ENCODE data around the gene HBM.
"Not testable (repeated sequence)": the region's sequence is repeated elsewhere in the genome, so short reads cannot be mapped to it uniquely, and the experiment has no call there.

HBM gene

DNA sequence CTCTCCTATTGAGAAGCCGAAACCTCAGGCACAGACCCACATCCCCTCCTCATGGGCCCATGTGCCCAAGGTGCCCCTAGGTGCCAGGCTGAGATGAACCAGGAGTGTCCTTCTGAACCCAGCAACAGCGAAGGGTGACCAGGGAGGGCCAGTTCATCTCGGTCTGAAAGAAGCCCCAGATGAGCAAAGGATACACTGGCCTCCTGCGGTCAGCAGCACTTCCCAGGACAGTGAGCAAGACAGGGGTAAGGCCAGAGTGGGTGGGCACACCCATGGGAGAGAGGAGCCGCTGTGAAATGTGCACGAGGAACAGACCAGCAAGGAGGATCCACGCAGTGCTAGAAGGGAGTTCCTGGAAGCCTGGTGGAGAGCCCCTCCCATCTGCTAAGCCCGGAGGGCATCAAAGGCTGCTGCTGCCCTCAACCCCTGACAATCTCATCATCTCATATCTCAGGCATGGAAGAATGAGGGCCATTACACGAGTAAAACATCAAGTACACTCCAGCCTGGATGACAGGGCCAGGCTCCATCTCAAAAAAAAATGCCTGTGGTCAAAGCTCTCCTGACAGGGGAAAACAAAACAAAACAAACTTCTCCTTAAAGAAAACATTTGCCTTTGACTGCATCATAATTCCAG lies 16.6 kb upstream of the HBM start:
- DNase-seq: no peak

DNA sequence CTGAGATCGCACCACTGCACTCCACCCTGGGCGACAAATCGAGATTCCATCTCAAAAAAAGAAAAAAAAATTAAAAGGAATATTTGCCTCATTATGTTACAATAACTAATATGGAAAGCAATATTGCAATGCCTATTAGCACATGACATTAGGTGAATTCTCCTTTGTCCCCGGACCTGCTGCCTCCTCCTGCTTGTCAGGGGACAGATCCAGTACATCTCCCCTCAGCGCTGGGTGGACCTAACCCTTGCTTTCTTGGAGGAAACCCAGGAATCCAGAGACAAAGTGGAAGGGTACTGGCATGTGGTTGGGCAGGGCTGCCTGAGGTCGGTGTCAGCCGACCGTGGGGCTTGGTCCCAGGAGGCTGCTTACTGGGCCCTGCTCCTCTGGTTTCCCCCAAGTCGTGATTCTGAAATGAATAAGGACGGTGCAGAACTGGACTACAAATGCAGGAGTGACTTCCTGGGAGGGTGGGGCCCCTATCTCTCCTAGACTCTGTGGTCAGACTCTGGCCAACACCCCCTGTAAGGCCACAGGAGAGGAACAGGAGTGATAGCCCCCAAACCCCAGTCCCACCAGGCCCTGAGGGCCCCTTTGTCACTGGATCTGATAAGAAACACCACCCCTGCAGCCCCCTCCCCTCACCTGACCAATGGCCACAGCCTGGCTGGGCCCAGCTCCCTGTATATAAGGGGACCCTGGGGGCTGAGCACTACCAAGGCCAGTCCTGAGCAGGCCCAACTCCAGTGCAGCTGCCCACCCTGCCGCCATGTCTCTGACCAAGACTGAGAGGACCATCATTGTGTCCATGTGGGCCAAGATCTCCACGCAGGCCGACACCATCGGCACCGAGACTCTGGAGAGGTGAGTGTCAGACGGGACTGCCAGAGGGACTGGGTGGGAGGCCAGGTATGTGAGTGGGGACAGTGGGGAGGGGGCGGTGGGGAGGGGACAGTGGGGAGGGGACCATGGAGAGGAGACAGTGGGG lies 13.3 kb upstream of the HBM start, which contains the start of gene HBZ:
Gene HBZ, plus strand, starts transcription at position 504 of the 988 bp plus-strand sequence. Its CDS starts 266 bp downstream, at position 770.
- DNase-seq: no peak

DNA sequence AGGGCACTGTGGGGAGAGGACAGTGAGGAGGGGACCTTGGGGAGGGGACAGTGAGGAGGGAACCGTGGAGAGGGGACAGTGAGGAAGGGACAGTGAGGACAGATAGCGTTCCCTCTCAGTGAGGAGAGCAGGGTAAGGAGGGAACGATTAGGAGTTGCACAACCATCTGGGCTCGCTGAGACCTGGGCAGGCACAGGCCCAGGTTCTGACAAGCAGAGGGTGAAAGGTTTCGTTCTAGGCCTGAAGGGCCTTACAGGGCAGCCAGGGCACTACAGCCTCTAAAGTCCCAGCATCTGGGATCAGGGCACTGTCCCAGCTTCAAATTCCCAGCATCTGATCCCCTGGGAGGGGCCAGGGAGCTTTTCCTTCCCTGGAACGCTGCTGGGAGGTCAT lies 12.7 kb upstream of the HBM start:
- not testable (repeated sequence) for DNase-seq

DNA sequence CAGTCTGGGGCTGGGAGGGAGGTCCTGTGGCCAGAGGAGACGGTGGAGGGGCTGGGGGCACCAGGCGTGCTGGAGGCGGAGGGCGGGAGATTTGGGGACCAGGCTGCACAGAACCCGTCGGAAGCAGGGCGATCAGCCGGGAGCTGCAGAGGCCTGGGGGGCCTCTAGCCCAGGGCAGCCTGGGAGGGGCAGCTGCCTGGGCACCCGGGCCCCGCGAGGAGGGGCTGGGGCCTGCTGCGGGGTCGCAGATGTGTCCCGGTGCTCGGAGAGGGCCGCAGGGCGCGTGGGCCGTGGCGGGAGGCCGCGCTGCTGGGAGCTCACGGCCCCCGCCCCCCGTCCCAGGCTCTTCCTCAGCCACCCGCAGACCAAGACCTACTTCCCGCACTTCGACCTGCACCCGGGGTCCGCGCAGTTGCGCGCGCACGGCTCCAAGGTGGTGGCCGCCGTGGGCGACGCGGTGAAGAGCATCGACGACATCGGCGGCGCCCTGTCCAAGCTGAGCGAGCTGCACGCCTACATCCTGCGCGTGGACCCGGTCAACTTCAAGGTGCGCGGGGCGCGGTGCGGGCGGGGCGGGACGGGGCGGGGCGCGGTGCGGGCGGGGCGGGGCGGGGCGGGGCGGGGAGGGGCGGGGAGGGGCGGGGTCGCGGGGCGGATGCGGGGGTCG lies 12.1 kb upstream of the HBM start:
- DNase-seq: not testable (repeated sequence)

DNA sequence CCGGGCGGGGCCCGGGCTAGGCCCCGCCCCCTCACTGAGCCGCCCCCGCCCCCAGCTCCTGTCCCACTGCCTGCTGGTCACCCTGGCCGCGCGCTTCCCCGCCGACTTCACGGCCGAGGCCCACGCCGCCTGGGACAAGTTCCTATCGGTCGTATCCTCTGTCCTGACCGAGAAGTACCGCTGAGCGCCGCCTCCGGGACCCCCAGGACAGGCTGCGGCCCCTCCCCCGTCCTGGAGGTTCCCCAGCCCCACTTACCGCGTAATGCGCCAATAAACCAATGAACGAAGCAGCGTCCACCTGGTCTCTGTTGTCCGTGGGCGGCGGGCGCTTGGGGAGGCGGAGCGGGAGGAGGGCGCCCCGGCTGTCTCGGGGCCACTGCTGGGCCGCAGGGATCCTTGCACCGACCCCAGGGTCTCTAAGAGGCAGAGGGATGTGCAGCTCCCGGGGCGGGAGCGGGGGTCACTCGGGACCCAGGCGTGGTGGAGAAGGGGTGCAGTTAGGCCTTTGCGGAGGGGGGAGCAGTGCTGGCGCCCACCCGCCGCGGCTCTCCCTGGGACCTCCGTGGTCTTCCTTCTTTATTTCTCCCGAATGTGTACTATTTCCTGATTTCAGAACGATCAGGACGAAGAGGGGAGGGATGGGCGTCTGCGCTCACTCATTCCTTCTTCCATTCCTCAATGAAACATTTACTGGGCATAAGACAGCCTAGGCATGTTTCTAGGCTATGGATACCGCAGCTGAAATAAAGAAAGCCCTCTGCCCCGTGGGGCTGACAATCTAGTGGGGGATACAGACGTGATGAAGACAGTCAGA lies 11.4 kb upstream of the HBM start:
- DNase-seq: peak; percentile 48

DNA sequence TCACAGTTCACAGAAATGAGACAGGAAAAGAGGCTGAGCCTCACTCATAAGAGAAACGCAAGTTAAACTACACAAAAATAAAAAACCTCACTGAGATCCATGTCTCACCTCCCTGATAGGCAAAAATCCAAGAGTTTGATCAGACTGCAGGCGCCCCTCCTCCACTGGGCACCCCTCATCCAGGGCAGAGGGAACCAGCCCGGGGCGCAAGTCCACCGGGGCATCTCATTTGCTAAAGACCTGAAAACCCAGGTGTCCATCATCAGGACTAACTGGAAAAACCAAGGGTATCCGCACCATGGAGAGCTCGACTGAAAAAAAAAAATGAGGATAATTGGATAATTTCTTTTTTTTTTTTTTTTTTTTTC lies 10.8 kb upstream of the HBM start:
- DNase-seq: no peak

DNA sequence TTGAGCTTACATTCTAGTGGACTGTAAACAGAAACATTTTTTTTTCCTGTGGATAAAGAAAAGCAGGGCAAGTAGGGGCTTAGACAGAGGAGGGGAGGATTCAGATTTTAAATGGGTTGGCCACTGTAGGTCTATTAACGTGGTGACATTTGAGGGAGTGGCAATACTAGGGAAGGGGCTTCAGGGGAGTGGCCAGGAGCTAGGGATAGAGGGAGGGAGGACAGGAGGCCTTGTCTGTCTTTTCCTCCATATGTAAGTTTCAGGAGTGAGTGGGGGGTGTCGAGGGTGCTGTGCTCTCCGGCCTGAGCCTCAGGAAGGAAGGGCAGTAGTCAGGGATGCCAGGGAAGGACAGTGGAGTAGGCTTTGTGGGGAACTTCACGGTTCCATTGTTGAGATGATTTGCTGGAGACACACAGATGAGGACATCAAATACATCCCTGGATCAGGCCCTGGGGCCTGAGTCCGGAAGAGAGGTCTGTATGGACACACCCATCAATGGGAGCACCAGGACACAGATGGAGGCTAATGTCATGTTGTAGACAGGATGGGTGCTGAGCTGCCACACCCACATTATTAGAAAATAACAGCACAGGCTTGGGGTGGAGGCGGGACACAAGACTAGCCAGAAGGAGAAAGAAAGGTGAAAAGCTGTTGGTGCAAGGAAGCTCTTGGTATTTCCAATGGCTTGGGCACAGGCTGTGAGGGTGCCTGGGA lies 6.5 kb upstream of the HBM start:
- peak; percentile 23 for DNase-seq

DNA sequence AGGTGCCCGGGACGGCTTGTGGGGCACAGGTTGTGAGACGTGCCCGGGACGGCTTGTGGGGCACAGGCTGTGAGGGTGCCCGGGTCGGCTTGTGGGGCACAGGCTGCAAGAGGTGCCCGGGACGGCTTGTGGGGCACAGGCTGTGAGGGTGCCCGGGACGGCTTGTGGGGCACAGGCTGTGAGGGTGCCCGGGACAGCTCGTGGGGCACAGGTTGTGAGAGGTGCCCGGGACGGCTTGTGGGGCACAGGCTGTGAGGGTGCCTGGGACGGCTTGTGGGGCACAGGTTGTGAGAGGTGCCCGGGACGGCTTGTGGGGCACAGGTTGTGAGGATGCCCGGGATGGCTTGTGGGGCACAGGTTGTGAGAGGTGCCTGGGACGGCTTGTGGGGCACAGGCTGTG lies 5.5 kb upstream of the HBM start:
- not testable (repeated sequence) for DNase-seq

DNA sequence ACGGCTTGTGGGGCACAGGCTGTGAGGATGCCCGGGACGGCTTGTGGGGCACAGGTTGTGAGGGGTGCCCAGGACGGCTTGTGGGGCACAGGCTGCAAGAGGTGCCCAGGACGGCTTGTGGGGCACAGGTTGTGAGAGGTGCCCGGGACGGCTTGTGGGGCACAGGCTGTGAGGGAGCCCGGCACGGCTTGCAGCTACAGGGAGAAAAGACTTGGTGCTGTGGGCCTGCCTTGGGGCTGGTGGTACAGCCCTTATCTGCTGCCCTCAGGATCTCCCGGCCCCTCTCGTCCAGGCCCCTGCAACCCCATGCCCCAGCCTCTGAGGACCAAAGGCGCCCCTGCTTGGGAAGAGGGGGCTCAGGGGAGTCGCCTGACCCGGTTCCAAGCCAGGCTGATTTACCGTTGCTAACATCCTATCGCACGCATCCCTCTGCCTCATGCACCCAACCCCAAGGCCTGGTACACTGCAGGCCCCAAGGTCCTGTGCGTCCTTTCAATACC lies 5.0 kb upstream of the HBM start:
- no peak for DNase-seq

DNA sequence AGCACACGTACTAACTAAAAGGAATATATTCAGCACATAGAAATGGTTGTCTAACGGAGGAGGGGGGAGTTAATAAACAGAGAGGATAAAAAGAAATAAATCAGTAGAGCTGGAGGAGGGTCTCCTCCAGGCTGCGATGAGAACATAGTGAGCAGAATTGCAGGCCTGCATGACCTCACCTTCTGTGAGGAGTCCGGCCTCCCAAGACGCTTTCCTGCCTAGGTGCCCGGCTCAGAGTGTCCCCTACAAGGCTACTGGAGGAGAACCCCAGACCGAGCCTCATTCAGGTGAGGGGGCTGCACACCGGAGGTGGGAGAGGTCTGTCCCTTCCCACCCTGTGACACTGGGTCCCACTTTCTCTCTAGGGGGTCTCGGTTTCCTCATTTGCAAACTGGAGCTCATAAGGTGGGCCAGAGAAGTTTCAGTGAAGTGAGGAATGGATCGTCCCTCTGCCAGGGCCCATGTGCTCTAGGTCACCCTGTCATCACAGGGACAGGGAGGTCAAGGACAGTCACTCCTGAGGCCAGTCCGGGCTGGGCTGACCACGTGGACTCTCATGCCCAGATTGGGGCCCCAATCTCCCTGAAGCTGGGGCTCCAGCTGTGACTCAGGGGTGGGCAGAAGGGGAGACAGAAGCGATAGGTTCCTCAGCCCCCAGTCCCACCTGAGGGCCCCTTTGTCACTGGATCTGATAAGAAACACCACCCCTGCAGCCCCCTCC lies 3.3 kb upstream of the HBM start:
- no peak for DNase-seq

DNA sequence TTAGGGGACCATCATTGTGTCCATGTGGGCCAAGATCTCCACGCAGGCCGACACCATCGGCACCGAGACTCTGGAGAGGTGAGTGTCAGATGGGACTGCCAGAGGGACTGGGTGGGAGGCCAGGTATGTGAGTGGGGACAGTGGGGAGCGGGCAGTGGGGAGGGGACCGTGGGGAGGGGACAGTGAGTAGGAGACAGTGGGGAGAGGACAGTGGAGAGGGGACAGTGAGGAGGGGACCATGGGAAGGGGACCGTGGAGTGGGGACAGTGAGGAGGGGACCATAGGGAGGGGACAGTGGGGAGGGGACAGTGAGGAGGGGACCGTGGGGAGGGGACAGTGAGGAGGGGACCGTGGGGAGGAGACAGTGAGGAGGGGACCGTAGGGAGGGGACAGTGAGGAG lies 2.6 kb upstream of the HBM start:
- DNase-seq: not testable (repeated sequence)

DNA sequence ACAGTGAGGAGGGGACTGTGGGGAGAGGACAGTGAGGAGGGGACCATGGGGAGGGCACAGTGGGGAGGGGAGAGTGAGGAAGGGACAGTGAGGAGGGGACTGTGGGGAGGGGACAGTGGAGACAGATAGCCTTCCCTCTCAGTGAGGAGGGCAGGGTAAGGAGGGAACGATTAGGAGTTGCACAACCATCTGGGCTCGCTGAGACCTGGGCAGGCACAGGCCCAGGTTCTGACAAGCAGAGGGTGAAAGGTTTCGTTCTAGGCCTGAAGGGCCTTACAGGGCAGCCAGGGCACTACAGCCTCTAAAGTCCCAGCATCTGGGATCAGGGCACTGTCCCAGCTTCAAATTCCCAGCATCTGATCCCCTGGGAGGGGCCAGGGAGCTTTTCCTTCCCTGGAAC lies 2.1 kb upstream of the HBM start:
- not testable (repeated sequence) for DNase-seq

DNA sequence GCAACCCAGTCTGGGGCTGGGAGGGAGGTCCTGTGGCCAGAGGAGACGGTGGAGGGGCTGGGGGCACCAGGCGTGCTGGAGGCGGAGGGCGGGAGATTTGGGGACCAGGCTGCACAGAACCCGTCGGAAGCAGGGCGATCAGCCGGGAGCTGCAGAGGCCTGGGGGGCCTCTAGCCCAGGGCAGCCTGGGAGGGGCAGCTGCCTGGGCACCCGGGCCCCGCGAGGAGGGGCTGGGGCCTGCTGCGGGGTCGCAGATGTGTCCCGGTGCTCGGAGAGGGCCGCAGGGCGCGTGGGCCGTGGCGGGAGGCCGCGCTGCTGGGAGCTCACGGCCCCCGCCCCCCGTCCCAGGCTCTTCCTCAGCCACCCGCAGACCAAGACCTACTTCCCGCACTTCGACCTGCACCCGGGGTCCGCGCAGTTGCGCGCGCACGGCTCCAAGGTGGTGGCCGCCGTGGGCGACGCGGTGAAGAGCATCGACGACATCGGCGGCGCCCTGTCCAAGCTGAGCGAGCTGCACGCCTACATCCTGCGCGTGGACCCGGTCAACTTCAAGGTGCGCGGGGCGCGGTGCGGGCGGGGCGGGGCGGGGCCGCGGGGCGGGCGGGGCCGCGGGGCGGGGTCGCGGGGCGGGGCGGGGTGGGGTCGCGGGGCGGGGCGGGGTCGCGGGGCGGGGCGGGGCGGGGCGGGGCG lies 1.5 kb upstream of the HBM start:
- DNase-seq: not testable (repeated sequence)

DNA sequence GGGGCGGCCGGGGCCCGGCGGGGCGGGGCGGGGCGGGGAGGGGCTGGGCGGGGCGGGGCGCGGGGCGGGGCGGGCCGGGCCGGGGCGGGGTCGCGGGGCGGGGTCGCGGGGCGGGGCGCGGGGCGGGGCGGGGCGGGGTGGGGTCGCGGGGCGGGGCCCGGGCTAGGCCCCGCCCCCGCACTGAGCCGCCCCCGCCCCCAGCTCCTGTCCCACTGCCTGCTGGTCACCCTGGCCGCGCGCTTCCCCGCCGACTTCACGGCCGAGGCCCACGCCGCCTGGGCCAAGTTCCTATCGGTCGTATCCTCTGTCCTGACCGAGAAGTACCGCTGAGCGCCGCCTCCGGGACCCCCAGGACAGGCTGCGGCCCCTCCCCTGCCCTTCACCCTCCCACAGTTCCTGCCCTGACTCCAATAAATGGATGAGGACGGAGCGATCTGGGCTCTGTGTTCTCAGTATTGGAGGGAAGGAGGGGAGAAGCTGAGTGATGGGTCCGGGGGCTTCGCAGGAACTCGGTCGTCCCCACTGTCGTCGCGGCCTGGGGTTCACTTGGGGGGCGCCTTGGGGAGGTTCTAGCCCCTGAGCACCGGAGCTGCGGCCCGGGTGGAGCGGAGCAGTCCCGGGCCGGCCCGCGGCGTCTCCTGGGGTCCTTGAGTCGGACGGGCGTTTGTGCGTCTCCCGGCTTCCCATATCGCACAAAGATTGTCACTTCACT lies 795 bp upstream of the HBM start:
- DNase-seq: no peak

DNA sequence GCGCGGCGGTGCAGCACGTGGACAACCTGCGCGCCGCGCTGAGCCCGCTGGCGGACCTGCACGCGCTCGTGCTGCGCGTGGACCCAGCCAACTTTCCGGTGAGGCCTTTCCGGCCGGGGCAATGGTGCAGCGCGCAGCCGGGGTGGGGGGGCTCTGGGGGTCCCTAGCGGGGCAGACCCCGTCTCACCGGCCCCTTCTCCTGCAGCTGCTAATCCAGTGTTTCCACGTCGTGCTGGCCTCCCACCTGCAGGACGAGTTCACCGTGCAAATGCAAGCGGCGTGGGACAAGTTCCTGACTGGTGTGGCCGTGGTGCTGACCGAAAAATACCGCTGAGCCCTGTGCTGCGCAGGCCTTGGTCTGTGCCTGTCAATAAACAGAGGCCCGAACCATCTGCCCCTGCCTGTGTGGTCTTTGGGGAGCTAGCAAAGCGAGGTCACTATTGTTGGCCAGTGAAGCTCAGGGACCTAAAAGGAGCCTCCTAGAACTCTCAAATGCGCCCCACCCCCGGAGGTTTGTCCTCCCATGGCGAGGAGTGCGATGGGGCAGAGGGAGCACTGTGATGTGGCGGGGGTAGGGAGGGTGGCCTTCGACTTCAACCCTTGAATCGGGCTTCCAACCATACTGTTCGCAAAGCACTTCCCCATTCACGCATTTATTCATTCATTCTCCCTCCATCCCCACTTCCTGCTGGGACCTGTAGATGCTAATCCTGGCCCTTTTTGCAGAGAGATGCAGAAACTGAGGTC lies 770 bp downstream of the HBM start:
- no peak for DNase-seq

DNA sequence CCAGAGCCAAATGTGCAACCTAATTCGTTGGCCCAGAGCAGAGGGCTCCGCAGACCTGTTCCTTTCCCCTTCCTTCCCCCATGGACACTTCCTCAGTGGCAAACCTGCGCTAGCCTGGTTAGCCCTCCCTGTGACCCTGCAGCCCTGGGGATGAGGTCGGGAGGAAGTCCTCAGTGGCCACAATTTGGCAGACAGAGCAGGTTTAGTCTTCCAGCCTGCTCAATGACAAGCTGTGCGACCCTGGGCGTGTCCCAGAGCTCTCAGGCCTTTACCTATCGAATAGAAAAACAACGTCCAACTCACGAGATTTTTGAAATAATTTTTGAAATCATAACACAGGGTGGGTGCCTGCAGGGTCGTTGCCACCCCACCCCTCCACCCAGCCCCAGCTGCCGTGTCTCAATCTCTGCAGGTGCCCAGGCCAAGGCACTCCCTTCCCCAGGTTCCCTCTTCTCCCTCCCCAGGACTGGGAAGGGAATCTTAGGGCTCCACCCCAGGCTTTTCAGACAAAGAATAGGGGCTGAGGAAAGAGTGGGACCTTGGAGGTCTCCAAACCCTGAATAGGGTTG lies 1.4 kb downstream of the HBM start:
- no peak for DNase-seq

DNA sequence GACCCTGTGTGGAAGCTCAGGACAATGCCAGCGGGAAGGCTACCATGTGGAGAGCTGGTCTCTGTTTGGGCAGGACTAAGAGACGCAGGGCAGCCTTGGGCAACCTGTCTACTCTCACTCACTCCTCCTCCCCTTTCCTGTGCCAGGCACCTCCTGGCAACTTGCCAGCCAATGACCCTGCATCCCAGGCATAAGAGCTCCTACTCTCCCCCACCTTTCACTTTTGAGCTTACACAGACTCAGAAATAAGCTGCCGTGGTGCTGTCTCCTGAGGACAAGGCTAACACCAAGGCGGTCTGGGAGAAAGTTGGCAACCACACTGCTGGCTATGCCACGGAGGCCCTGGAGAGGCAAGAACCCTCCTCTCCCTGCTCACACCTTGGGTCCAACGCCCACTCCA lies 2.6 kb downstream of the HBM start:
- DNase-seq: no peak

DNA sequence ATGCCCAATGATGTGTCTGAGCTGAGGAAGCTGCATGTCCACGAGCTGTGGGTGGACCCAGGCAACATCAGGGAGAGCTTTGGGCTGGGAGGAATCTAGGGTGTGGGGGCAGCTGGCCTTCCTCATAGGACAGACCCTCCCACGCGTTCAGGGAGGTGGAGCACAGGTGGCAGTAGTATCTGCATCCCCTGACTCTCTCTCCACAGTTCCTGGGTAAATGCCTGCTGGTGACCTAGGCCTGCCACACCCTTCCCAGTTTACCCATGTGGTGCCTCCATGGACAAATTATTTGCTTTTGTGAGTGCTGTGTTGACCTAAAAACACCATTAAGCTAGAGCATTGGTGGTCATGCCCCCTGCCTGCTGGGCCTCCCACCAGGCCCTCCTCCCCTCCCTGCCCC lies 3.2 kb downstream of the HBM start:
- no peak for DNase-seq

DNA sequence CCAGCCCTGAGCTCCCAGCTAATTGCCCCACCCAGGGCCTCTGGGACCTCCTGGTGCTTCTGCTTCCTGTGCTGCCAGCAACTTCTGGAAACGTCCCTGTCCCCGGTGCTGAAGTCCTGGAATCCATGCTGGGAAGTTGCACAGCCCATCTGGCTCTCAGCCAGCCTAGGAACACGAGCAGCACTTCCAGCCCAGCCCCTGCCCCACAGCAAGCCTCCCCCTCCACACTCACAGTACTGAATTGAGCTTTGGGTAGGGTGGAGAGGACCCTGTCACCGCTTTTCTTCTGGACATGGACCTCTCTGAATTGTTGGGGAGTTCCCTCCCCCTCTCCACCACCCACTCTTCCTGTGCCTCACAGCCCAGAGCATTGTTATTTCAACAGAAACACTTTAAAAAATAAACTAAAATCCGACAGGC lies 4.3 kb downstream of the HBM start:
- not testable (repeated sequence) for DNase-seq

Data from DMS53 (cell line).